ENCODE data around the gene SORCS2.
"Not testable (repeated sequence)": the region's sequence is repeated elsewhere in the genome, so short reads cannot be mapped to it uniquely, and the experiment has no call there.

SORCS2 gene

GRCh38 chr4:7561557-7561956, 369.2 kb downstream of the SORCS2 start:
- in situ Hi-C loops (cut with MboI; ENCODE audit: low sequenced_read_pairs): no loop called here

GRCh38 chr4:7564242-7564641, 371.9 kb downstream of the SORCS2 start:
- in situ Hi-C loops (cut with MboI; ENCODE audit: low sequenced_read_pairs): no loop called here

GRCh38 chr4:7565483-7565882, 373.1 kb downstream of the SORCS2 start:
- in situ Hi-C loops (cut with MboI; ENCODE audit: low sequenced_read_pairs): no loop called here

- in situ Hi-C loops (cut with MboI; ENCODE audit: low sequenced_read_pairs): no loop called here
These were observed 377.8 kb downstream of the SORCS2 start for GRCh38 chr4:7569810-7570783.

- in situ Hi-C loops (cut with MboI; ENCODE audit: low sequenced_read_pairs): no loop called here
These were observed 378.7 kb downstream of the SORCS2 start for GRCh38 chr4:7571001-7571400.

- in situ Hi-C loops (cut with MboI; ENCODE audit: low sequenced_read_pairs): no loop called here
These were observed 379.4 kb downstream of the SORCS2 start for GRCh38 chr4:7571701-7572100.

GRCh38 chr4:7572894-7573293, 380.6 kb downstream of the SORCS2 start:
- in situ Hi-C loops (cut with MboI; ENCODE audit: low sequenced_read_pairs): no loop called here

- in situ Hi-C loops (cut with MboI; ENCODE audit: low sequenced_read_pairs): no loop called here
These were observed 381.3 kb downstream of the SORCS2 start for GRCh38 chr4:7573576-7574091.

- in situ Hi-C loops (cut with MboI; ENCODE audit: low sequenced_read_pairs): no loop called here
These were observed 382.1 kb downstream of the SORCS2 start for GRCh38 chr4:7574287-7575014.

GRCh38 chr4:7575426-7575825, 383.1 kb downstream of the SORCS2 start:
- in situ Hi-C loops (cut with MboI; ENCODE audit: low sequenced_read_pairs): no loop called here

GRCh38 chr4:7577361-7578039, 385.2 kb downstream of the SORCS2 start:
- in situ Hi-C loops (cut with MboI; ENCODE audit: low sequenced_read_pairs): not testable (repeated sequence)

GRCh38 chr4:7581477-7581876, 389.1 kb downstream of the SORCS2 start:
- in situ Hi-C loops (cut with MboI; ENCODE audit: low sequenced_read_pairs): no loop called here

GRCh38 chr4:7582313-7583097, 390.2 kb downstream of the SORCS2 start:
- in situ Hi-C loops (cut with MboI; ENCODE audit: low sequenced_read_pairs): no loop called here

GRCh38 chr4:7584098-7584497, 391.8 kb downstream of the SORCS2 start:
- in situ Hi-C loops (cut with MboI; ENCODE audit: low sequenced_read_pairs): no loop called here

GRCh38 chr4:7584606-7585159, 392.3 kb downstream of the SORCS2 start:
- in situ Hi-C loops (cut with MboI; ENCODE audit: low sequenced_read_pairs): no loop called here

GRCh38 chr4:7585768-7586167, 393.4 kb downstream of the SORCS2 start:
- in situ Hi-C loops (cut with MboI; ENCODE audit: low sequenced_read_pairs): no loop called here

GRCh38 chr4:7587433-7588405, 395.4 kb downstream of the SORCS2 start:
- in situ Hi-C loops (cut with MboI; ENCODE audit: low sequenced_read_pairs): no loop called here

- in situ Hi-C loops (cut with MboI; ENCODE audit: low sequenced_read_pairs): no loop called here
These were observed 397.9 kb downstream of the SORCS2 start for GRCh38 chr4:7590189-7590588.

GRCh38 chr4:7590899-7591298, 398.6 kb downstream of the SORCS2 start:
- in situ Hi-C loops (cut with MboI; ENCODE audit: low sequenced_read_pairs): no loop called here
